ENCODE measurements around the gene GTF3C4.

The GTF3C4 gene, protein sequence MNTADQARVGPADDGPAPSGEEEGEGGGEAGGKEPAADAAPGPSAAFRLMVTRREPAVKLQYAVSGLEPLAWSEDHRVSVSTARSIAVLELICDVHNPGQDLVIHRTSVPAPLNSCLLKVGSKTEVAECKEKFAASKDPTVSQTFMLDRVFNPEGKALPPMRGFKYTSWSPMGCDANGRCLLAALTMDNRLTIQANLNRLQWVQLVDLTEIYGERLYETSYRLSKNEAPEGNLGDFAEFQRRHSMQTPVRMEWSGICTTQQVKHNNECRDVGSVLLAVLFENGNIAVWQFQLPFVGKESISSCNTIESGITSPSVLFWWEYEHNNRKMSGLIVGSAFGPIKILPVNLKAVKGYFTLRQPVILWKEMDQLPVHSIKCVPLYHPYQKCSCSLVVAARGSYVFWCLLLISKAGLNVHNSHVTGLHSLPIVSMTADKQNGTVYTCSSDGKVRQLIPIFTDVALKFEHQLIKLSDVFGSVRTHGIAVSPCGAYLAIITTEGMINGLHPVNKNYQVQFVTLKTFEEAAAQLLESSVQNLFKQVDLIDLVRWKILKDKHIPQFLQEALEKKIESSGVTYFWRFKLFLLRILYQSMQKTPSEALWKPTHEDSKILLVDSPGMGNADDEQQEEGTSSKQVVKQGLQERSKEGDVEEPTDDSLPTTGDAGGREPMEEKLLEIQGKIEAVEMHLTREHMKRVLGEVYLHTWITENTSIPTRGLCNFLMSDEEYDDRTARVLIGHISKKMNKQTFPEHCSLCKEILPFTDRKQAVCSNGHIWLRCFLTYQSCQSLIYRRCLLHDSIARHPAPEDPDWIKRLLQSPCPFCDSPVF

DNA sequence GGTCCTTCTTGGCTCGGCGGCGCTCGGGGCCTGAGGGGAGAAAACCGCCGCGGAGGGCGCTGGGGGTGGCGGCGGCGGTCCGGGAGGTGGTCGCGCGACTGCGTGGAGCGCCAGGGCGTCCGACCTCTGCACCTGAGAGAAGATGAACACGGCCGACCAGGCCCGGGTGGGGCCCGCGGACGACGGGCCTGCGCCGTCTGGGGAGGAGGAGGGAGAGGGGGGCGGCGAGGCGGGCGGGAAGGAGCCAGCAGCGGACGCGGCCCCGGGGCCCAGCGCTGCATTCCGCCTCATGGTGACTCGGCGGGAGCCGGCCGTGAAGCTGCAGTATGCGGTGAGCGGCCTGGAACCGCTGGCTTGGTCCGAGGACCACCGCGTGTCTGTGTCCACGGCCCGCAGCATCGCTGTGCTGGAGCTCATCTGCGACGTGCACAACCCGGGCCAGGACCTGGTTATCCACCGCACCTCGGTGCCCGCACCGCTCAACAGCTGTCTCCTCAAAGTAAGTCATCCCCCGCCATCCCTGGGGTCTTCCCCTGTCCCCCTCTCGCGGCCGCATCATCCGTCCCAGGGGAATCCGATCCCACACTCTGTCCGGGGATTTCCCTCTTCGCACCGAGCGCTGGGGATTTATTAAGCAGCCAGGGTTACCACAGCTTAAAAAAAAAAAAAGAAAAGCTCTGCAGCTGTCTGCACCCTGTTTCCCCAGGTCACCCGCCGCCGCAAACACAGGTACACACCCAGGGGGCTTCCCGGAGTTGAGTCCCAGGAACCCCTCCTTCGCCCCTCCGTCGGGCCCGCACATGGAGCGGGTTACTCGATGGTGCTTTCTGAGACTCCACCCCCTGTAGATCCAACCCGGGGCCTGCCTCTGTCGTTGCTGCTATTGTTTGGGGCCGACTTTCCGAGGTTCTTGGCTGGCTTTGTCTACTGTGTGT lies at the start of gene GTF3C4:
Gene GTF3C4, plus strand, starts transcription at position 8 of the 935 bp plus-strand sequence. Its CDS starts 135 bp downstream, at position 143.
- Mint-ChIP-seq H3K27ac (peak within 1 kb of the TSS; percentile 98), H3K36me3 (peaks cover 6 to 22% of the 10 kb centered on the region in 2 donors), H3K9me3 (no peaks in the 10 kb centered on the region), H3K4me1 (peaks cover 31 to 40% of the 10 kb centered on the region in 2 donors), H3K27me3 (no peaks in the 10 kb centered on the region), H3K4me3 (peak within 1 kb of the TSS; percentile 92 to 96)
- ATAC-seq (replicated peaks) (peak; percentile 60 to 73), DNase-seq (peak; percentile 64)

DNA sequence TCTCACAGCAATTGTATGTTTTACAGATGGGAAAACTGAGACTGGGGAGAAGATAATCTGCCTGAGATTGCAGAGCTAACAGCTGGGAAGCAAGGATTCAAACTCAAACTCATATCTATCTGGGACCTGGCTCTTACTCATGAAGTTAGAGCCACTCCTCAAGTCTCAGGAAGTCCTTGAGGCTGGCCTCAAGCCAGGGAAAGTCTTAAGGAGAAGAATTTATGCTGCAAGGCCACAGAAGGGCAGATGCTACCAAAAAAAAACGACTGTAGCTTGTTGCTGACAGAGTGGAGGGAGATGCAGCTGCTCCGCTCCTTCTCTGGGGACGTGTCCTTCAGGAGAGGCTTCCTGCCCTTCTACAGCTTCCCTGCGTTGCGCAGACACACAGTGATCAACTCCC lies 48.1 kb upstream of the GTF3C4 start:
- Mint-ChIP-seq H3K27me3 (no peaks in the 10 kb centered on the region), H3K4me1 (no peaks in the 10 kb centered on the region), H3K27ac (no peak overlapping the region), H3K9me3 (no peaks in the 10 kb centered on the region), H3K4me3 (no peak overlapping the region), H3K36me3 (peaks cover 42 to 59% of the 10 kb centered on the region in 2 donors)
- ATAC-seq (replicated peaks) (no peak), DNase-seq (no peak)

DNA sequence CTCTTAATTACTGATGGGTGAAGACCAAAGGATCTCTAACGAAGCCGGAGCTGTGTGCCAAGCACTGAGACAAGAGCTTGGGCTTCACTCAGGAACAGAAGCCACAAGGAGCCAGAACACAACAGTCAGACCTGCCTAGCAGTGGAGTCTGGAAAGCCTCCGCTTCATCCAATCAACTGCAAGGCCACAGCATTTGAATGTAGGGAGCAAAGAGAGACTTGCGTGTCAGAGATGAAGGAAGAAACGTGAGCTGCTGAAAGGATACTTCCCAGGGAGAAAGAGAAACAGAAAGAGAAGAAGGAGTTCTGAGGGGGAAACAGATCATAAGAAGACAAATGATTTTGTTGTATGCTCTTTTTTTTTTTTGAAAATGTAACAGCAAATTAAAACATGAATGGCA lies 44.0 kb upstream of the GTF3C4 start:
- no peaks in the 10 kb centered on the region for H3K27me3 Mint-ChIP-seq
- H3K9me3 Mint-ChIP-seq: no peaks in the 10 kb centered on the region
- ATAC-seq (replicated peaks) (no peak), DNase-seq (no peak)
- H3K4me1 Mint-ChIP-seq: no peaks in the 10 kb centered on the region
- peaks cover 52 to 62% of the 10 kb centered on the region in 2 donors for H3K36me3 Mint-ChIP-seq
- no peak overlapping the region for H3K27ac Mint-ChIP-seq
- no peak overlapping the region for H3K4me3 Mint-ChIP-seq

DNA sequence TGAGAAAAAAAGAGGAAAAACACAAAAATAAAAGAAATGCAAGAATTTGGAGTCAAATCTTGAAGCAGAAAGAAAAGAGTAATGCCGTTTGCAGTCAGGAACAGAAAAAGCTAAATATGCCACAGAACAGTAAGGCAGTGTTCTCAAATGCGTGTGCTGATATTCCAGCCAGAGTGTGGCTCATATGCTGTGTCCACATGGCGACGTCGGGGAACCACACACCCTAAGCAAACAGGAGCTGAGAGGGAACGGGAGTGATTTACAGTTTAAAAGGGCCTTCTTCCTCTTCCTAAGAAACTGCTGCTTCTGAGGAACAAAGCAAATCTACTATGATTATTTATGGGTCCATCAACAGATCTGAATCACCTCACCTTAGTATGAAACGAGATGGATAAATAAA lies 43.2 kb upstream of the GTF3C4 start:
- H3K4me1 Mint-ChIP-seq: no peaks in the 10 kb centered on the region
- ATAC-seq (replicated peaks) (no peak), DNase-seq (no peak)
- no peaks in the 10 kb centered on the region for H3K27me3 Mint-ChIP-seq
- no peak overlapping the region for H3K27ac Mint-ChIP-seq
- no peak overlapping the region for H3K4me3 Mint-ChIP-seq
- H3K36me3 Mint-ChIP-seq: peaks cover 55 to 63% of the 10 kb centered on the region in 2 donors
- no peaks in the 10 kb centered on the region for H3K9me3 Mint-ChIP-seq

DNA sequence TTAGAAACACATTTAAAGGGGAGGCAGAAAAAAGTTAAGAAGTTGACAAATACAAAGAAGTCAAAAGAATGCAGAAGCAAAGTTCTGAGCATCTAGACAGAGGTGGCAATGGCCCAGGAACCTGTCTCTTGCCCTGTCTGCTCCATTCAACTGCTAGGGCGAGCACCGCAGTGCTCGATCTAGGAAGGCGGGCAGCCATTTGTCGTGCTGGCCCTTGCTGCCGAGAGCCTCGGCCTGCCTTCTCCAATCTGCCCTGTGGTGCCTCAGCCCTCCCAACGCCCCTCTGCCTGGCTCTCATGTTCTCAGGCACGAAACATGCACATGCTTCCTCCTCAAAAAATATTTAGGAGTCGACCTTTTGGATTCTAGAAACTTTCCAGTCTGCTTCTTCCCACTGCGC lies 42.7 kb upstream of the GTF3C4 start:
- H3K4me1 Mint-ChIP-seq: no peaks in the 10 kb centered on the region
- no peaks in the 10 kb centered on the region for H3K27me3 Mint-ChIP-seq
- peaks cover 55 to 67% of the 10 kb centered on the region in 2 donors for H3K36me3 Mint-ChIP-seq
- no peak overlapping the region for H3K27ac Mint-ChIP-seq
- H3K9me3 Mint-ChIP-seq: no peaks in the 10 kb centered on the region
- H3K4me3 Mint-ChIP-seq: no peak overlapping the region
- ATAC-seq (replicated peaks): no peak
- no peak for DNase-seq

DNA sequence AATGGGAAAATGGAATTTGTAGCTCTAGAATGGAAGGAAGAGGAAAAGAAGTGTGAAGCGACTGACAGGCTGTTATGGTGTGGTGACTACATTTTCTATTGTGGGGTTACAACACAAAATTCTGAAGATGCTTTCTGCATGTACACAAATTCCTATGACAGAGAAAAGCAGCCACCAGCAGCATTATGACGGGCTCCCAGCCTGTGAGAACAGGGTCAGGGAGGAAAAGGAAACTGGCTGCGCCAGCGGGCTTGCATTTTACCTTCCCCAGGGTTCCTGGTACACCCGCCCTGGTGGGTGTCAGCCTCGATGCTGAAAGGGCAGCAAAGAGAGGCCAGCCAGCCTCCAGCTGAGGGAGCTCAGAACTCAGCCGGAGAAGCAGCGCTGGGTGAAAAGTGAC lies 41.5 kb upstream of the GTF3C4 start:
- no peak for ATAC-seq (replicated peaks)
- Mint-ChIP-seq H3K4me3 (no peak overlapping the region), H3K27me3 (no peaks in the 10 kb centered on the region), H3K4me1 (no peaks in the 10 kb centered on the region), H3K27ac (no peak overlapping the region), H3K9me3 (no peaks in the 10 kb centered on the region), H3K36me3 (peaks cover 55 to 74% of the 10 kb centered on the region in 2 donors)
- DNase-seq: no peak

DNA sequence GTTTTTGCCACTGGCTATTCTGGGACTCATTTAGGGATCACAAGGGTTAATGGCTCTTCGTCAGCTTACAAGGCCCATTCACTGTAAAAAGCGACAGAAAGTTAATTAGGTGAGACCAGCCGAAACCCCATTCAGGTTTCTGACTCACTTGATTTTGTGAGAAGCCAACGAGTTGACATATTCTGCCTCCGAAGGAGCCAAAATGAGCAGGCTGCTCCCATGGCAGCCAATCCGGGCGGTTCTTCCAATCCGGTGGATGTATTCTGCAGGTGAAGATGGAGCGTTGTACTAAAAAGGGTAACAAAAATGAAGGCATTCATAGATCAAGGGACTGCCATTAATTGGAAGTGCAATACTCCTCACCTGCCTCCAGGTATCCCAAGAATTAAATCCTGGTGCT lies 40.1 kb upstream of the GTF3C4 start:
- no peaks in the 10 kb centered on the region for H3K27me3 Mint-ChIP-seq
- H3K36me3 Mint-ChIP-seq: peaks cover 59 to 84% of the 10 kb centered on the region in 2 donors
- H3K9me3 Mint-ChIP-seq: no peaks in the 10 kb centered on the region
- H3K27ac Mint-ChIP-seq: no peak overlapping the region
- no peak overlapping the region for H3K4me3 Mint-ChIP-seq
- ATAC-seq (replicated peaks) (no peak), DNase-seq (no peak)
- H3K4me1 Mint-ChIP-seq: no peaks in the 10 kb centered on the region

DNA sequence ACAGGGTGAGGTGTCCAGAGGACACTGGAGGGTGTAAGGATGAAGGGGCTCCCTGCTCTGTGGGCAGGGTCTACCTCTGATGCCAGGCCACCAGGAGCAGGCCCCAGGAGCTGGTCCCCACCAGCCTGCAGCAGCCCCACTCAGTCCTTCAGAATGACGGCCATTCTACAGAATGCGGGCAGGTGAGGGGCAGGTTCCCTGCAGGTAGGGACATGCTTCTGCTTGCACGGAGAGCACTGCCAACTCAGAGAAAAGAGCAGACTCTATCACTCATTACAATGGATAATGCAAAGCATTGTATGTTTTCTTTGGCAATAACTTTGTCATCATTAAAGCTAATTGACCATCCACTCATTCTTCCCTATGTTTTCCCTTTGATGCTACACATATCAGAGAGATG lies 39.5 kb upstream of the GTF3C4 start:
- H3K4me3 Mint-ChIP-seq: no peak overlapping the region
- no peak for ATAC-seq (replicated peaks)
- H3K9me3 Mint-ChIP-seq: no peaks in the 10 kb centered on the region
- H3K36me3 Mint-ChIP-seq: peaks cover 55 to 82% of the 10 kb centered on the region in 2 donors
- no peak for DNase-seq
- no peaks in the 10 kb centered on the region for H3K27me3 Mint-ChIP-seq
- no peak overlapping the region for H3K27ac Mint-ChIP-seq
- H3K4me1 Mint-ChIP-seq: no peaks in the 10 kb centered on the region

DNA sequence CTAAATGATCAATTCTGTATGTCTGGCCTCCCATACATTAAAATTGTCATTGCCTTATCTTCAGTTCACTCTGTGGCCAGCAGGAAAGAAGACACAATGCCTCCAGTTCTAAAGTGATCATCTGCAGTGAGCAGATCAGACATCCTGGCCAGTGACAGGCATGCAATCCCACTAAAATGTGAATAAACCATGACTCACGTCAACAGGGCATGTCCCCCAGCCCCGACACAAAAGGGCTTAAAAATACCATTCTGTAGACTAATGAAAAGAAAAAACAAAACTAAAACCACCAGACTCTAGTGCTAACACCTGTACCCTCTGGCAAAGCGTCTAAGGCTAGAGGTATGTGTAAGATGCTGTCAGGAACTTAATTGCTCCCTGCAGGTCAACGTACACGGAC lies 39.0 kb upstream of the GTF3C4 start:
- H3K27ac Mint-ChIP-seq: no peak overlapping the region
- no peak overlapping the region for H3K4me3 Mint-ChIP-seq
- no peaks in the 10 kb centered on the region for H3K9me3 Mint-ChIP-seq
- ATAC-seq (replicated peaks): no peak
- no peak for DNase-seq
- no peaks in the 10 kb centered on the region for H3K27me3 Mint-ChIP-seq
- peaks cover 55 to 80% of the 10 kb centered on the region in 2 donors for H3K36me3 Mint-ChIP-seq
- H3K4me1 Mint-ChIP-seq: no peaks in the 10 kb centered on the region

DNA sequence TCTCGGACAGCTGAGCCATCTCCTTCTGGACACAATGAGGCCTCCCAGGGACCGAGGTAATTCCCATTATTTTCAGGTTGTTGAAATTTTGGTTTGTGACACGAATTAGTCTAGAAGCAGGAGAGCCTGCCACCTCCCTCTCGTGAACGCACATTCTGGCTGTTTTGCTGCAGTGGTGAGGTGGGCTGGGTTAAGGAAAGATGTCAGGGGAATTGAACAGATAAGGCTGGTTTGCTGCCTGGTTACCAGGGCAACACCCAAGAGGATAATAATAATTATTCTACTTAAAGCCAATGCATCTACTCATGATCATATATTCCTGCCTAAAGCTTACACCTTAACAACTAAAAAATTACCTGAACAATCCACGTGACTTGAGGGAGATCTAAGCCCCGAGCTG lies 38.6 kb upstream of the GTF3C4 start:
- peaks cover 56 to 83% of the 10 kb centered on the region in 2 donors for H3K36me3 Mint-ChIP-seq
- ATAC-seq (replicated peaks): no peak
- no peak overlapping the region for H3K27ac Mint-ChIP-seq
- H3K9me3 Mint-ChIP-seq: no peaks in the 10 kb centered on the region
- H3K27me3 Mint-ChIP-seq: no peaks in the 10 kb centered on the region
- DNase-seq: no peak
- H3K4me3 Mint-ChIP-seq: no peak overlapping the region
- no peaks in the 10 kb centered on the region for H3K4me1 Mint-ChIP-seq

DNA sequence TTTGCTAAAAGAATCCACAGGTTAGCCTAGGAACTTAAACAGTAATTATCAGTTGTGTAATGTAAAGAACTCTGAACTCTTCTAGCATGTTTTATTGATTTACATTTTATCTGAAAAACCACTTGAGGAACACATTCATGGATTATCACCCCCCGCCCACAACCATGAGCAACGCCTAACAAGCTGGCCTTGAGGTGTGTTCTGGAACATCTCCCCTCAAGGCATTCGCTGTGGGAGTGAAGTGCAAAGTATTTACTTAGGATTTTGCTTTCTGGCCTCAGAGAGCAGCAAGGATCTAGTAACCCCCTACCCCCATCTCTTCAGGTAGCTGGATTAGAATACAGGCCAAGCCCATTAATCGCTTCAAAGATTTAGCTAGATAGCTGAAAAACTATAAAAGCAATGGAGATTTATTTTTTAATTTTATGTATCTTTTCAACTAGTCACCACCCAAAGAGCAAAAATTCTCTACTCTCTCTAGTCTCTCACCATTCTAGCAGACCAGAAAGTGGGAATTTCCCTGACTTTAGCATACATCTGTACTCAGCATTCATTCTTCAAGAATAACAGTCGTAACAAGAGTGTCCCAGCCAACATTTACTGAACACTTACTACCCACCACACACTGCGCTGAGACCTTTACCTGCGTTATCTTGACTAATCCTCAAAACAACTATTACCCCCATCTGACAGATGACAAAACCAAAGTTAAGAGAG lies 37.7 kb upstream of the GTF3C4 start:
- H3K4me3 Mint-ChIP-seq: no peak overlapping the region
- H3K36me3 Mint-ChIP-seq: peaks cover 56 to 84% of the 10 kb centered on the region in 2 donors
- no peaks in the 10 kb centered on the region for H3K9me3 Mint-ChIP-seq
- ATAC-seq (replicated peaks) (no peak), DNase-seq (no peak)
- no peaks in the 10 kb centered on the region for H3K27me3 Mint-ChIP-seq
- no peak overlapping the region for H3K27ac Mint-ChIP-seq
- H3K4me1 Mint-ChIP-seq: no peaks in the 10 kb centered on the region

DNA sequence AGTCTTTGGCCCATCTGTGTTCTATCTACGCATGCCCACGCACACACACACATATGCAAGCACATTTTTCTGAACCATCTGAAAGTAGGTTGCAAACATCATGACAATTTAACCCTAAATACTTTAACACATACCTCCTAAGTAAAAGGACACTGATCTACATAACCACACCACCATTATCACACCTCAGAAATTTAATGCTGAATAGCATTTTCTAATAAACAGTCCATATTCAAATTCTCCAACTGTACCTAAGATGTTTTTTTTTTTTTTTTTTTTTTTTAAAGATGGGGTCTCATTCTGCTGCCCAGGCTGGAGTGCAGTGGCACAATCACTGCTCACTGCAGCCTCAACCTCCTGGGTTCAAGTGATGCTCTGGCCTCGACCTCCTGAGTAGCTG lies 35.9 kb upstream of the GTF3C4 start:
- ATAC-seq (replicated peaks) (no peak), DNase-seq (no peak)
- H3K27me3 Mint-ChIP-seq: no peaks in the 10 kb centered on the region
- no peak overlapping the region for H3K27ac Mint-ChIP-seq
- no peak overlapping the region for H3K4me3 Mint-ChIP-seq
- H3K36me3 Mint-ChIP-seq: peaks cover 52 to 86% of the 10 kb centered on the region in 2 donors
- no peaks in the 10 kb centered on the region for H3K9me3 Mint-ChIP-seq
- H3K4me1 Mint-ChIP-seq: no peaks in the 10 kb centered on the region

DNA sequence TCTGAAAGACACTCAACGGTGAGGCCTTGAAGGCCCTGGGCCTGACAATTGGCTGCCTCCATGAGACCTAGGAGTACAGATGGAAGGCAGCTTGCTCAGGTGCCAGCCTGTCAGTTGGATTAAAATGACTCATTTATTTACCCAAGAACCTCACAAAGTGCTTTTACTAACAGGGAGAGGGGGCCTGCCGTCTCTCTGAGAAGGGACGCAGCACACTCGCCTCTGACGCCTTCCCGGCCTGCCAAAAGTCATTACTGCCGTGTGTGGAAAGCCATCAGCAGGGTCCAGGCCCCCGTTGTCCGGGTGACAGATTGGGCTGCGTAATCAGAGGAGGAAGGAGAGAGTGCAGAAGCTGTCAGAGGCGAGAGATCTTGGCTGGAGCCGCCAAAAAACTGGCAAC lies 32.9 kb upstream of the GTF3C4 start:
- ATAC-seq (replicated peaks) (no peak), DNase-seq (no peak)
- H3K4me3 Mint-ChIP-seq: no peak overlapping the region
- no peaks in the 10 kb centered on the region for H3K27me3 Mint-ChIP-seq
- H3K36me3 Mint-ChIP-seq: peaks cover 52 to 73% of the 10 kb centered on the region in 2 donors
- no peaks in the 10 kb centered on the region for H3K4me1 Mint-ChIP-seq
- no peak overlapping the region for H3K27ac Mint-ChIP-seq
- H3K9me3 Mint-ChIP-seq: no peaks in the 10 kb centered on the region

Measured in stimulated activated naive B cell treated with anti-CD40 and anti-IgM and Interleukin-4, amounts not matched to agents 10 μg/mL and 1 μg/mL and 100 μg/mL, for 72 hours (primary cell).